Astrocyte (in vitro differentiated cells and primary cell): ENCODE results near the gene FAM131C.
"Not testable (repeated sequence)": the region's sequence is repeated elsewhere in the genome, so short reads cannot be mapped to it uniquely, and the experiment has no call there.

Experiments used
- EZH2 ChIP-seq: IDR thresholded peaks from 2 replicates; pipeline ENCODE4 v1.6.1; 2012; ENCODE audit warnings: mild to moderate bottlenecking, low read length, inconsistent platforms; ENCODE audit not compliant: insufficient read depth
- TF ChIP-seq, protein P1 (sequence below): IDR thresholded peaks from 2 replicates; pipeline ENCODE4 v1.5.1; 2011; ENCODE audit warnings: low read depth, mild to moderate bottlenecking, inconsistent platforms, low read length, moderate library complexity; ENCODE audit not compliant: insufficient read depth

- TF ChIP-seq, protein P1, sequence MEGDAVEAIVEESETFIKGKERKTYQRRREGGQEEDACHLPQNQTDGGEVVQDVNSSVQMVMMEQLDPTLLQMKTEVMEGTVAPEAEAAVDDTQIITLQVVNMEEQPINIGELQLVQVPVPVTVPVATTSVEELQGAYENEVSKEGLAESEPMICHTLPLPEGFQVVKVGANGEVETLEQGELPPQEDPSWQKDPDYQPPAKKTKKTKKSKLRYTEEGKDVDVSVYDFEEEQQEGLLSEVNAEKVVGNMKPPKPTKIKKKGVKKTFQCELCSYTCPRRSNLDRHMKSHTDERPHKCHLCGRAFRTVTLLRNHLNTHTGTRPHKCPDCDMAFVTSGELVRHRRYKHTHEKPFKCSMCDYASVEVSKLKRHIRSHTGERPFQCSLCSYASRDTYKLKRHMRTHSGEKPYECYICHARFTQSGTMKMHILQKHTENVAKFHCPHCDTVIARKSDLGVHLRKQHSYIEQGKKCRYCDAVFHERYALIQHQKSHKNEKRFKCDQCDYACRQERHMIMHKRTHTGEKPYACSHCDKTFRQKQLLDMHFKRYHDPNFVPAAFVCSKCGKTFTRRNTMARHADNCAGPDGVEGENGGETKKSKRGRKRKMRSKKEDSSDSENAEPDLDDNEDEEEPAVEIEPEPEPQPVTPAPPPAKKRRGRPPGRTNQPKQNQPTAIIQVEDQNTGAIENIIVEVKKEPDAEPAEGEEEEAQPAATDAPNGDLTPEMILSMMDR, result not testable (repeated sequence)
- TF ChIP-seq EZH2, result not testable (repeated sequence)
Observed at GRCh38 chr1:16020878-16021277, 52.6 kb downstream of the FAM131C start.
